Esophagus squamous epithelium (tissue), 5 donors: ENCODE data around the gene ECM1. TPM values are rescaled to one million over a fixed set of nuclear protein-coding genes. Genes with fewer than 3 reads are reported as not detected.

ENCODE experiments used
- DNase-seq: peaks from one replicate; lab custom pipeline; 2025; lab: John Stamatoyannopoulos, UW
- H3K27ac ChIP-seq, 4 donors: fragments of 200-600 bp; sonication (generic); one replicate each; pipeline ENCODE4 v1.5.1; 2016 to 2019; ENCODE audit warnings: mild to moderate bottlenecking in 1 of 4
- H3K27me3 ChIP-seq, 4 donors: fragments of 200-600 bp; sonication (generic); 1 replicate in 3 of 4; 2 replicates in 1 of 4; pipeline versions ENCODE4 v1.5.1 to v1.6.0; 2017 to 2021; ENCODE audit warnings: antibody characterized with exemption in 1 of 4
- H3K36me3 ChIP-seq, 3 donors: fragments of 200-600 bp; sonication (generic); one replicate each; pipeline ENCODE4 v1.5.1; 2016 to 2019
- H3K4me1 ChIP-seq, 3 donors: fragments of 200-600 bp; sonication (generic); one replicate each; pipeline ENCODE4 v1.5.1; 2017 to 2019
- H3K4me3 ChIP-seq, 4 donors: fragments of 200-600 bp; sonication (generic); 1 replicate in 3 of 4; 2 replicates in 1 of 4; pipeline ENCODE4 v1.5.1; 2016 to 2019; ENCODE audit warnings: mild to moderate bottlenecking in 2 of 4, moderate library complexity in 1 of 4
- H3K9me3 ChIP-seq, 3 donors: fragments of 200-600 bp; sonication (generic); one replicate each; pipeline ENCODE4 v1.5.1; 2016 to 2019
- CTCF ChIP-seq, 6 experiments: fragments of 450-650 bp in 4 of 6; fragments of 200-600 bp in 2 of 6; sonication (generic) in 2 of 6; IDR thresholded peaks; one replicate each; pipeline ENCODE4 v1.5.1; 2016 to 2019; ENCODE audit warnings: antibody characterized with exemption in 6 of 6, mild to moderate bottlenecking in 4 of 6, moderate library complexity in 4 of 6
- POLR2A ChIP-seq, 4 donors: fragments of 450-650 bp; IDR thresholded peaks; one replicate each; pipeline ENCODE4 v1.6.1; 2017; ENCODE audit warnings: antibody characterized with exemption in 4 of 4, mild to moderate bottlenecking in 4 of 4, moderate library complexity in 3 of 4
- WGBS, 2 donors: methylation state at CpG; one replicate each; pipeline ENCODE4 v1.1.5; 2018; 5-methylcytosine and 5-hydroxymethylcytosine counted together
- intact Hi-C: fragments of 100-400 bp; cut with DNase I; formaldehyde crosslinking; loops from one replicate; pipeline ENCODE4 v1.15.0; 2022
- total RNA-seq, 4 donors: library from RNA; depleted of rRNA; stranded (reverse); fragments of >200 nt; gene quantifications; one replicate each; pipeline ENCODE4 v1.1.0, GENCODE V29; 2016
- donor health status: DM: yes; HTN: yes; CAD: no.

ECM1 gene
- total RNA-seq, 4 donors from 2014 or later = 311 to 1,013 (median 406) TPM

- Histone ChIP-seq H3K27me3 (no peaks in the 10 kb centered on the region), H3K4me3 (no peak overlapping the region), H3K27ac (peak overlapping the region in 1 of 4 donors; percentile 17), H3K4me1 (peaks cover 46 to 58% (median 48%) of the 10 kb centered on the region in 3 donors), H3K9me3 (no peaks in the 10 kb centered on the region), H3K36me3 (peaks cover 0 to 69% (median 0%) of the 10 kb centered on the region in 3 donors)
- intact Hi-C loops = no loop called here
- DNase-seq = no peak
- 84 to 85% methylated on average over 6 to 12 of the region's 26 CpGs for WGBS, 2 donors
- TF ChIP-seq CTCF (IDR thresholded peaks at IDR 0.05) (no peak), POLR2A (IDR thresholded peaks at IDR 0.05) (no peak)
Observed at GRCh38 chr1:150555971-150556865, 48.3 kb downstream of the ECM1 start.

- Histone ChIP-seq H3K36me3 (peaks cover 0 to 69% (median 0%) of the 10 kb centered on the region in 3 donors), H3K27ac (peak overlapping the region in 2 of 4 donors; percentile 24 to 100), H3K27me3 (no peaks in the 10 kb centered on the region), H3K9me3 (no peaks in the 10 kb centered on the region), H3K4me3 (no peak overlapping the region), H3K4me1 (peaks cover 40 to 58% (median 43%) of the 10 kb centered on the region in 3 donors)
- 84 to 85% methylated on average over 6 to 12 of the region's 26 CpGs for whole genome bisulfite sequencing, 2 donors
- DNase-seq = no peak
- TF ChIP-seq CTCF (IDR thresholded peaks at IDR 0.05) (no peak), POLR2A (IDR thresholded peaks at IDR 0.05) (no peak)
- intact Hi-C loops = no loop called here
Observed at GRCh38 chr1:150557065-150557600, 49.2 kb downstream of the ECM1 start.

GRCh38 chr1:150557813-150558212, 49.9 kb downstream of the ECM1 start:
- no peak overlapping the region for H3K4me3 ChIP-seq
- no peaks in the 10 kb centered on the region for H3K27me3 ChIP-seq
- no peaks in the 10 kb centered on the region for H3K9me3 ChIP-seq
- 78 to 90% methylated on average over 4 to 15 of the region's 15 CpGs for WGBS, 2 donors
- H3K4me1 ChIP-seq = peaks cover 40 to 58% (median 43%) of the 10 kb centered on the region in 3 donors
- no peak for DNase-seq
- TF ChIP-seq CTCF (IDR thresholded peaks at IDR 0.05) (no peak), POLR2A (IDR thresholded peaks at IDR 0.05) (no peak)
- H3K27ac ChIP-seq = peak overlapping the region in 3 of 4 donors; percentile 24 to 100 (median 98)
- intact Hi-C loops = no loop called here
- H3K36me3 ChIP-seq = peaks cover 0 to 68% (median 0%) of the 10 kb centered on the region in 3 donors

- H3K4me3 ChIP-seq = peak overlapping the region in 3 of 4 donors; percentile 13 to 72 (median 28)
- 67% methylated on average over 3 of the region's 15 CpGs; no CpG with 5 or more reads in 1 of the 2 donors for WGBS, 2 donors
- H3K27ac ChIP-seq = peak overlapping the region; percentile 46 to 100 (median 99)
- intact Hi-C loops = no loop called here
- TF ChIP-seq POLR2A (IDR thresholded peaks at IDR 0.05) (no peak), CTCF (IDR thresholded peaks at IDR 0.05) (no peak)
- peaks cover 0 to 64% (median 0%) of the 10 kb centered on the region in 3 donors for H3K36me3 ChIP-seq
- no peaks in the 10 kb centered on the region for H3K27me3 ChIP-seq
- no peak for DNase-seq
- H3K4me1 ChIP-seq = peaks cover 40 to 58% (median 43%) of the 10 kb centered on the region in 3 donors
- H3K9me3 ChIP-seq = no peaks in the 10 kb centered on the region
Observed at GRCh38 chr1:150558303-150558704, 50.4 kb downstream of the ECM1 start.
